Stimulated activated CD4-positive, alpha-beta T cell treated with anti-CD3 and anti-CD28 coated beads, Interleukin-15, amount 100 ng/mL, for 1 hour (primary cell): ENCODE measurements around the gene COX17.

Experiments used
- DNase-seq, 2 donors: peaks; one replicate each; pipeline ENCODE4 v3.0.0-alpha.2; 2020; ENCODE audit warnings: low read depth in 1 of 2, low spot score in 1 of 2

COX17 gene

GRCh38 chr3:119625451-119626153 is 51.6 kb downstream of the COX17 start:
- no peak for DNase-seq

DNA sequence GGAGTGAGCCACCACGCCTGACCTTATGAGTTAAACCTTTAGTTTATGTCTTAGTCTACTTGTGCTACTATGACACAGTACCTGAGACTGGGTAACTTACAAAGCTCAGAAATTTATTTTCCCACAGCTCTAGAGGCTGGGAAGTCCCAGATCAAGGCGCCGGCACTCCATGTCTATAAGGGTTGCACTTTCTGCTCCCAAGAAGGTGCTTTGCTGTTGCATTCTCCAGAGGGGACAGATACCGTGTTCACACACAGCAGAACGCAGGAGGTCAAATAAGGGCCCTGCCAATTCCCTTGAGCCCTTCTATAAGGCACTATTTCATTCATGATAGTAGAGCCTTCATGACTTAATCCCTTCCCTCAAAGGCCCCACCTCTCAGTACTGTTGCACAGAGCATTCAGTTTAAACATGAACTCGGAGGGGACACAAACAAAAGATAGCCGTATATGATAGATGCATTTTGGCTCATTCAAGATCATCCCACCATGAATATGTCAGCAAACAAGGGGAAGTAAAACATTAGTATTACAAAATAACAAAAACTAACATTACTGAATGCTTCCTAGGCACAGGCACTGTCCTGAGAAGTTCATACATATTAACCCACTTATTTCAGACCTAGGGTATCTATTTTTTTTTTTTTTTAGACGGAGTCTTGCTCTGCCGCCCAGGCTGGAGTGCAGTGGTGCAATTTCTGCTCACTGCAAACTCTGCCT is 53.0 kb downstream of the COX17 start:
- DNase-seq, result no peak

- DNase-seq, result no peak
Measured at GRCh38 chr3:119620899-119621298, 56.3 kb downstream of the COX17 start.
